Fibroblast of lung (primary cell): ENCODE data around the gene ITPR1.

Experiments
- CTCF ChIP-seq, 2 donors: IDR thresholded peaks in 1 of 2; conservative IDR thresholded peaks in 1 of 2; 1 replicate in 1 of 2; 2 replicates in 1 of 2; pipeline ENCODE4 v1.5.1; 2011 to 2012; ENCODE audit warnings: low read length in 2 of 2, control low read depth in 1 of 2, inconsistent platforms in 1 of 2, low read depth in 1 of 2, mild to moderate bottlenecking in 1 of 2
- EZH2 ChIP-seq: IDR thresholded peaks from 2 replicates; pipeline ENCODE4 v1.5.1; 2012; ENCODE audit warnings: low read length, control low read depth, mild to moderate bottlenecking; ENCODE audit errors: missing control alignments

- TF ChIP-seq CTCF (conservative IDR thresholded peaks at IDR 0.05 in 1 of 2, IDR thresholded peaks at IDR 0.05 in 1 of 2; ENCODE audit: low read depth in 1 of 2, low read length in 2 of 2) (no peak), EZH2 (no peak)
These were observed 1.3 kb upstream of the ITPR1 start for GRCh38 chr3:4491855-4492207.
